ENCODE measurements around the gene CDK18. TPM values are rescaled to one million over a fixed set of nuclear protein-coding genes. Genes with fewer than 3 reads are reported as not detected.

CDK18 gene
- total RNA-seq (2022; extraction: Qiagen RNA extraction; ENCODE audit: low read depth) = 0.54 to 1.4 TPM (median 1.0 TPM) in 5 replicates

DNA sequence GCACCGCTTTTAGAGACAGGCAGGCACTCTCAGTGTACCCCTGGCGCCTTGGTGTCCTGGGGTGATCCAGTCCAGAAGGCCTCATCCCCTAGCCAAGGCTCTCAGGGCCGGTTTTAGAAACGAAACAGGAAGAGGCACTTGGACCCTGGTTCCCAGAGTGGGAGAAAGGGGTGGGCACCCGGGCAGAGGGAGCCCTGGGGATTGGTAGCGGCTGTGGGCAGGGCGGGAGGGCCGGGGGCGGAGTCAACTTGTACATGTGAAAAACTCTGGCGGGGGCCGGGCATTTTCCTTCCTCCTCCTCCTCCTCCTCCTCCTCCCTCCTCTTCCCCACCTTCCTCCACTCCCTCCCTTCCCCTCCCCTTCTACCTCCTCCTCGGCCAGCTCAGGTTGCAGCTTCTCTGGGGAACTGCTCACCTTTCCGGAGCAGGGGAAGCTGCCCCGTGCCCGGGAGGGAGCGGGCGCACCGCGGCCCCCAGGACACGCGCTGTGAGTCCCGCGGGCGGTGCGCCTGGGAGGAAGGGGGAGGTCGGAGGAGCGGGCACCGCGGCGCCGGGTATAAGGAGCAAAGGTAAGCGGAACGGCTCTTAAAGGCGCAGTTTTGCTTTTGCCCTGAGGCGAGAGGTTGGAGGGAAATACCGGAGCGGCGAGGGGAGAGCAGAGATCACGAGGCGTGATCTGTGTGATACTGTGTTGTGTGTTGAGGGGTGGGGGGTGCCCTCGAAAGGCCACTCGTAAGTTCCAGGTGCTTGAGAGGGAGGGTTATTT lies at the start of gene CDK18:
CDK18 (plus strand) TSS at position 359 of the 765 bp plus-strand sequence. CDS start 18,499 bp downstream, outside the sequence.

DNA sequence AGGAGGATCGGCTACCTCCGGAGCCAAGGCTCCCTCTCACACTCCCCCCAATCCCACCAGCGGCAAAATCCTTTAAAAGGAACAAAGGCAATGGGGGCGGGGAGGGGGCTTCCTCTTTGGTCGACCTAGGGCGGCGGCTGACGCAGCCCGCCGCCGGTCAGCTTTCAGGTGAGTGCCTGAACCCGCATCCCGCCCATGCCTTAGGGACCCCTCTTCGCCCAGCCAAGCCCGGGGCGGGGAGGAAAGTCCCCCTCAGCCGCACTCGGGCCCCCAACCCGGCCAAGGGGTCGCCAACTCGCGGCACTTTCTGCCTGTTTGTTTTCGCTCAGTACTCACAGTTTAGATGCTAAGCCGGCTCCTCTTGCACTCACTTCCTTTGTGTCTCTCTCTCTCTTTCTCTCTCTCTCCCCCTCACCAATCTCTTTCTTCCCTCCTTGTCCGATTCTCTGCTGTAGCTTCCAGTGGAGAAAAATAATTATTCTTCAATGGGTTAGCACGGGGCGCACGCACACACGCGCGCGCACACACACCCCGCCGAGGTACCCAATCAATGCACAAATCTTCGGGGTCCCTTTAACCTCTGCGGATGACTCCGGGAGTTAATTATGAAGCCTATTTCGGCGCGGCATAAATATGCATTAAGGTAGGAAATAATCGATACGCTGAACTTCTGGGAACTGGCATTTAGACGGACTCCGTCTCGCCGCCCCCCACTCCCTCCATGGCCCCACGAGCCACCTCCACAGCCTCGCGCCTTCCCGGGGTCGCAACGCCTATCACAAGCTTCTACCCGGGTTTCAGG lies 48.7 kb upstream of the CDK18 start, which contains the start of gene BLACAT1:
BLACAT1 (minus strand) TSS at position 465 of the 802 bp plus-strand sequence.

Other genes with a start within 250 kb of the CDK18 start
- 30.1 to 35.0 TPM (median 32.1 TPM) in 5 replicates for gene NUAK2, start 182.9 kb upstream of the CDK18 start, total RNA-seq (2022; extraction: Qiagen RNA extraction; ENCODE audit: low read depth)
- 0.22 to 0.79 TPM (median 0.59 TPM) in 5 replicates for gene KLHDC8A, start 147.7 kb upstream of the CDK18 start, total RNA-seq (2022; extraction: Qiagen RNA extraction; ENCODE audit: low read depth)
- gene LEMD1, start 82.6 kb upstream of the CDK18 start, total RNA-seq (2022; extraction: Qiagen RNA extraction; ENCODE audit: low read depth) = not detected in 5 replicates
- not detected in 5 replicates for gene BLACAT1, start 48.6 kb upstream of the CDK18 start, total RNA-seq (2022; extraction: Qiagen RNA extraction; ENCODE audit: low read depth)
- gene ELK4, start 127.3 kb downstream of the CDK18 start, total RNA-seq (2022; extraction: Qiagen RNA extraction; ENCODE audit: low read depth) = 6.7 to 8.0 TPM (median 7.7 TPM) in 5 replicates
- 4.9 to 7.3 TPM (median 6.8 TPM) in 5 replicates for gene SLC45A3, start 175.8 kb downstream of the CDK18 start, total RNA-seq (2022; extraction: Qiagen RNA extraction; ENCODE audit: low read depth)
- gene NUCKS1, start 245.5 kb downstream of the CDK18 start, total RNA-seq (2022; extraction: Qiagen RNA extraction; ENCODE audit: low read depth) = 90.8 to 172 TPM (median 107 TPM) in 5 replicates

All from A549 treated with CpdA at 1 μM for 4 hours (cell line).